DMS114 treated with DMSO at 0.1 percent for 48 hours (cell line): ENCODE results near the gene ETDC.
"Not testable (repeated sequence)": the region's sequence is repeated elsewhere in the genome, so short reads cannot be mapped to it uniquely, and the experiment has no call there.

ENCODE experiments used
- DNase-seq: peaks from one replicate; lab custom pipeline; 2025; ENCODE audit not compliant: unreplicated experiment; lab: John Stamatoyannopoulos, UW

The ETDC gene

DNA sequence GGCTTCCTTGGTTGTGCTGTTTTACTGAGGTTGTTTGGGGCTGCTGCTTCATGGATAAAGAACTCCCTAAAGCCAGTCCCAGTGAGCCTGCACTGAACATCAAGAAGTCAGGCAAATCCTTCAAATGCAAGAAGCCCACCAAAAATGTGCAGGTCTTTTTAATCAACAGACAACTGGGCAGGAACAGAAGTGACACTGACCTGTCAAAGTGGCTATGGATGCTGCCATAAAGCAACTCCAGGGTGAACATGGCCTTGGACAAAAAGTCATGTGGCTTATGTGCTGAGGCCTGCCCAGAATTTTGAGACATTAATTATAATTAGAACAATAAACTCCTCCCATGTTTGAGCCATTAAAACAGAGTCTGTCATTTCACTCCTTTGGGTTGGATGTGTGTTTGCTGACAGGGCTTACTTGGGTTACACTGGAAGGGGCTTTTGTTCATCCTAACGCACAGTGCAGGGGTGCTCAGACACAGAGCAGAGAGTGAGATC, at the start of gene ETDC:
Gene ETDC, plus strand, starts transcription at position 51 of the 494 bp plus-strand sequence. Its CDS starts 0 bp downstream, at position 51.
- DNase-seq = no peak

DNA sequence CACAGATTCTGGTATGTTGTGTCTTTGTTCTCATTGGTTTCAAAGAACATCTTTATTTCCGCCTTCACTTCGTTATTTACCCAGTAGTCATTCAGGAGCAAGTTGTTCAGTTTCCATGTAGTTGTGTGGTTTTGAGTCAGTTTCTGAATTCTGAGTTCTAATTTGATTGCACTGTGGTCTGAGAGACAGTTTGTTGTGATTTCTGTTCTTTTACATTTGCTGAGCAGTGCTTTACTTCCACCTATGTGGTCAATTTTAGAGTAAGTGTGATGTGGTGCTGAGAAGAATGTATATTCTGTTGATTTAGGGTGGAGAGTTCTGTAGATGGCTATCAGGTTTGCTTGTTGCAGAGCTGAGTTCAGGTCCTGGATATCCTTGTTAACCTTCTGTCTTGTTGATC, 48.3 kb upstream of the ETDC start:
- not testable (repeated sequence) for DNase-seq

DNA sequence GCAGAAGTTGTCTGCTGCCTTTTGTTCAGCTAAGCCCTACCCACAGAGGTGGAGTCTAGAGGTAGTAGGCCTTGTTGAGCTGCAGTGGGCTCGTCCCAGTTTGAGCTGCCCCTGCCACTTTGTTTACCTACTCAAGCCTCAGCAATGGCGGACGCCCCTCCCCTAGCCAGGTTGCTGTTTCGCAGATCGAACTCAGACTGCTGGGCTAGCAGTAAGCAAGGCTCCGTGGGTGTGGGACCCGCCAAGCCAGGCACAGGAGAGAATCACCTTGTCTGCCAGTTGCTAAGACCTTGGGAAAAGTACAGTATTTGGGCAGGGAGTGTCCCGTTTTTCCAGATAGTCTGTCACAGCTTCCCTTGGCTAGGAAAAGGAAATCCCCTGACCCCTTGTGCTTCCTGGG, 45.9 kb upstream of the ETDC start:
- not testable (repeated sequence) for DNase-seq

DNA sequence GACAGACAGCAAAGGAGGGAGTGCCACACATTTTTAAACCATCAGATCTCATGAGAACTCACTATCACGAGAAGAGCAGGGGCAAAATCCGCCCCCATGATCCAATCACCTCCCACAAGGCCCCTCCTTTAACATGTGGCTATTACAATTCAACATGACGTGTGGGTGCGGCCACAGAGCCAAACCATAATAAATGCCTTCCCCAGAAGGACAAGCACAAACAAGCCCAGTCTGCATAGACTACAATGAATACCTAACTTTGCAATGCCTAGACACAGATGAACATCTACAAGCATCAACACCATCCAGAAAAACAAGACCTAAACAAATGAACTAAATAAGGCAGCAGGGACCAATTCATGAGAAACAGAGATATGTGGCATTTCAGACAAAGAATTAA, 45.1 kb upstream of the ETDC start:
- DNase-seq = no peak

DNA sequence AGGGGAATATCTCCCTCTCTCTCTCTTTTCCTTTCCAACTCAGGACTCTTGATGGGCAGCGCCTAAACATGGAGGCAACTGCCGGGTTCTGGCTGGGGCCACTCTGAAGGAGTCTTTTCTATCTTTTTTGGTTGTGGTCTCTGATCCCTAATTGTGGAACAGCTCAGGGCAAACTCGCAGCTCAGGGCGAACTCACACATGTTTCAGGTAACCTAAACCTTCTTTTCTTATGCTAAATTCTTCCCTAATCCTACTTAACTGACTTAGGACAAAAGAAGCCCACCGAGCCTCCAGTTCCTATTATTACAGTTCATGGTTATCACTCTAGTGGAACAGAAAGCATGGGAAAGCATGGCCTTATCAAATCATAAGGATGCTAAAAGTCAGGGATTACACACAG, 36.1 kb upstream of the ETDC start:
- no peak for DNase-seq

DNA sequence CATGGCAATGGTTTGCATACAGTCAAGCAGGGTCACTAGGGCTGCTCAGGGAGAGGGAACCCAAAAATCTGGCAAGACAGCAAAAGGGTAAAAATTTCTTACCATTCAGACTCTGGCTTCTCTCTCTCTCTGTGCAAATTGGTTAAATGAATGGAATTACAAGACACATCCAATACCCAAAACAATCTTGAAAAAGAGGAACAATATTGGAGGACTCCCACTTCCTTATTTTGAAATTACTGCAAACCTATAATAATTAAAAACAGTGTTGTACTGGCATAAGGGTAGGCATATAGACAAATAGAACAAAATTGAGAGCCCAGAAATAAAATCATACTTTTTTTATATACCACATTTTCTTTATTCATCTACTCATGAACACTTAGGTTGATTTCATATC, 33.3 kb upstream of the ETDC start:
- DNase-seq = no peak

DNA sequence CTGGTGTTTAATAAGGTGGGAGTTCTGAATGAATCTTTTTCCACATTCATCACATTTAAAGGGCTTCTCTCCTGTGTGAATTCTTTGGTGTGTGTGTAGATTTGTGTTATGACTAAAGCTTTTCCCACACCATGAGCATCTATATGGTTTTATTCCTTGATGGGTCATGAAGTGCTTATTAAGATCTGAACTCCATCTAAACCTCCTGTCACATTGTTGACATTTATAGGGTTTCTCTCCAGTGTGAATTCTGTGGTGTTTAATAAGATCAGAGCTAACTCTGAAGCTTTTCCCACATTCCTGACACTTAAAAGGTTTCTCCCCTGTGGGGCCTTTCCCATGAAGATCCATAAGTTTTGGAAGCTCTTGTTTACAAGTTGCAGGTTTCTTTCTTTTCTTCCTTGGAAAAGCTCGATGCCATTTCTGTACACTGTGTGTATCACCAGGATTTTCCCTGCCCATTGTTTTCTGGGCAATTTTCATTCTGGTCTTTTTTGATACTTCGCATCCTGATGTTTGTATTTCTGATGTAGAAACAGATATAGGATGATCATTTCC, 21.9 kb upstream of the ETDC start:
- no peak for DNase-seq

DNA sequence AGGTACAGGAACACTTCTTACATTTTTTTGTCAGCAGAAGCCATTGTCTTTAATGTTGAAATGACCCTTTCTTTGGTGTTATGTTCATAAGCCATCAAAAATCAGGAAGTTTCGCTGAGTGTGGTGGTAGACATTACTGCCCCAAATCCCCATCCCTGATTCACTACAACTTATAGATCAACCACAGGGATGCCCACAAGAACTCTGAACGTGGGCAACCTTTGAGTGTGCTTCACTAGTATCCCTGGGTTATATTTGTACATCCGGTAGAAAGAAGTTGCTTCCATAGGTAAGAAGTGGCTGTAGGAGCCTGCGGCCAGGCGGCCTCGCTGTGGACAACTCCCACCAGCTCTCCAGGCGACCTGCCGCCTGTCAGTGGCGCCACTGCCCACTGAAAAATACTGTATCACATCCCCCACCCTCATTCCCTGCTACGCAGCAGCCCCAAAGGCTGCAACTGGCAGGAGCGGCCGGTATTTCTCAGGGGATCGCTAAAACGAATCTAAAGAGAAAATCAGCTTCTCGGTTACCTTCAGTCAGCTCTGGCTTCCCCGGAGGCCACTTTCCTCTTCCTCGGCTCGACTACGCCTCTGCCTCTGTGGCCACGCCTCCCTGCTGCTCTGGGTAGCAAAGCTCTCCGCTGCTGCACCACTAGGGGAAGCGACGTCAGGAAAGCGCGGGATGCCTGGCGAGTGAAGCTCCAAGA, 13.9 kb upstream of the ETDC start:
- DNase-seq = no peak

DNA sequence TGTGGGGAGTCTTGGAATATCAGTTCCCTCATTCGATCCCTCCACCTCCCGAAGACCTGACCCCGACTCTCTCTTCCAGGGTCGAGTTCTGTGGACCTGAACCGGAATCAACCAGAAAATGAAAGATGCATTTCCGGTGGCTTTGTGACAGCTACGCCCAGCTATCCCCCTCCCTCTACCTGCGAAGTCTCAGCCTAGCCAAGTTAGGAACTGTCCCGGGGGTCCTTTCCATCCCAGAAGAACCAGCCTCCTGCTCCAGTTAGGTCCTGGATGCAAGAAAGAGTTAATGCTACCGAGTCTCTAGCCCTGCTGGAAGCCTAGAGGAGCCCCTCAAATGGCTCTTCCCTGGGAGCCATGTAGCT, 13.4 kb upstream of the ETDC start:
- DNase-seq = no peak

DNA sequence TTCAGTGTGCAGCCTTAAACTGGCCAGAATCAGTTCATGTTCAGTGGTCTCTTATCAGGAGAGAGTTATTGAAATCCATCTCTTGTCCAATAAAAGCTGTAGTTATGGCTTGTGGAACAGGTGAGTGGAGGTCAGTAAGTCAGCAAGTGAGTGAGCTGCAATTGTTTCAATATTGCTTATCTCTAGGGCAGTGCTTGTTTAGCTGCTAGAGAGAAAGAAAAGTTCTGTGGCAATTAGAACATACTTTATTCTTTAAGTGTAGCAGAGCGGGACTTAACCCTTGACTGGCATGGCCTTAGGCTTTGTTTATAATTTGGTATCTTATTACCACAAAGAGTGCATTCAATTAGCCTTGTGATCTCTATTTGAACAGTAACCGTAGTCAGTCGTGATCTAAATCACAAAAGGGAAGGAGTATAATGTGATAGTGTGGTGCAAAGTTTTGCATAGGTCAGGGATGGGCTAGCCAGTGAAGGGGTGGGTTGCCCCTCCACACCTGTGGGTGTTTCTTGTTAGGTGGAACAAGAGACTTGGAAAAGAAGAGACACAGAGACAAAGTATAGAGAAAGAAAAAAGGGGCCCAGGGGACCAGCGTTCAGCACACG, 6.9 kb upstream of the ETDC start:
- no peak for DNase-seq

DNA sequence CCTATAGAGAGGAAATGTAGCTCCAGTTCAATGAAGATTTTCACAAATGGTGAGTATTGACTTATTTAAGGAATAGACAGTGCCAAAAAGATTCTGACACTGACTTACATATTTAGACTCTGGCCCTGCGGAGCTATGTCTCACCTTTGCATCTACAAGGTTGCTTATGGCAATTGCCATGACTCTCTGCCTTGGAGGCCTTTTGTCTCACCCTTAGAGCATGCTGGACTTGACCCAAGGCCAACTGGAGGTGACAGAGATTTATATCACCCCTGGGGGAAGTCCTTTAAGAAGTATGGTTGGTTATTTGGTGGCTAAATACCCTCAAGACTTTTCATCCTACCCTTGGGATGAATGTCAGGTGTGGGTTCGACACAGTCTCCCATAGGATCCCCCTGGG, 4.5 kb upstream of the ETDC start:
- DNase-seq = no peak

DNA sequence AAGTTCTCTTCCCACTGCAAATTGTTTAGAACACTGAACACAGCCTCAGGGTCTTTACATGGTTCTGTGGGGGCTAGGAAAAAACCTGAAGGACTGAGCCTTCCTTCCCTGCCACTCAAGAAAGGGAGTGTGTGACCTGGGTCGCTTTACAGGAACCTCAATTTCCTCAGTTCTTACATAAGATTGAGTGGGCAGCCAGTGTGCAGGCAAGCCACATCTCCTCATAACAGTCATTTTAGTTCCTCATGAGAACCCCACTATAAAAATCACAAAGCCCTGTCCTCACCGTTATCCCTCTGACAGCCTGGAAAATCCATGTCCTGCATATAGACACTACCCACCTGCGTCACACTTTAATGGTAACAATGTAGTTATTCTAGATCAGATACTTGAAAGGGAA, 2.1 kb upstream of the ETDC start:
- DNase-seq = no peak

DNA sequence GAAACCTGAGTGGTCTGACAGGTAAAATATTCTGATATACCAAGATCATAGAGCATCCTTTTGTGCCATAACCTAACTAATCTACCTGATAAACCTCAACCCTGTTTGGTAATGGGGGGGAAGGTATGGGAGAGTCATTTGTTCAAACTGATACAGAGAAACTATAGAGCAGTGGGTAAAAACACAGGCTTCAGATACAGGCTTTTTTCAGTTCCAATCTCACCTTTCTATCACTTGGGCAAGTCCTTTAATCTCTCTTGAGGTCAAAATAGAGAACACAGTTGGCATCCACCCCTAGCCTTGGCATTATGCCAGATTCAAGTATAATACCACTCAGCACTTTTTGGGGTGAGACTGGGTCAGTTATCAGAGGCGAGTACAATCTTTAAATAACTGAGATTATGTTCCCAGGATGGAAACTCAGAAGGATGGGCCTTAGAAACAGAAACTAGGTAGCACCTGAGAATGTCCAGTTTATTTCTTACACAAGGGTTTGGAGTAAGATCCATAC, 880 bp upstream of the ETDC start:
- DNase-seq = no peak

DNA sequence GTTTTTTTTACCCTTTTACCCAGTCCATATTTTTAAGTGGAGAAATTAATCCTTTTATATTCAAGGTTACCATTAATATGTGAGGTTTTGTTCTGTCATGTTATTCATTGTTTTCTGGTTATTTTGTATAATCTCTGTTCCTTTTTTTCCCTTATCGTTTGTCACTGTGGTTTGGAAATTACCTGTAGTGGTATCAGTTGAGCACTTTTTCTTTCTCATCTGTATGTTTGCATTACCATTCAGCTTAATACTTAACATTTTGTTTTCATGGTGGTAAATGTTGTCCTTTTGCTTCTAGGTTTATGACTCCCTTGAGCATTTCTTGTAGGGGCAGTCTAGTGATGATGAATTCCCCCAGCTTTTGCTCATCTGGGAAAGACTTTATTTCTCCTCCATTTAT, 6.6 kb downstream of the ETDC start:
- DNase-seq = no peak

DNA sequence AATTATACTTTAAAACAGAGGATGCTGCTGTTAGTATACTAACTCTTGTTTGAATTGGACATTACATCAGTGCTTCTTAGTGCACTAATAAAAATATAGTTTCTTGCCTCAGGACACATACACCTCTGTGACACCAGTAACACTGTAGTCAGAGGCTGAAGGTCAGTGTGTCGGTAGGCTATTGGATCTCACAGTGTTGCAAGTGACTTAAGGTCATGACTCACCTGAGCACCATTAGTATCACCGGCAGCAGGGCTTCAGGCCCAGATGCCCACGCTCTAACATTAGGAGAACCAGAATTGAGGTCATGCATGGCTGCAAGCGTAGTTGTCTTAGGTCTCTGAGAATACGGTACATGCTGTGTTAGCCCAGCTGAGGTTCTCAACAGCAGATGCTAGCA, 15.2 kb downstream of the ETDC start:
- DNase-seq = no peak

DNA sequence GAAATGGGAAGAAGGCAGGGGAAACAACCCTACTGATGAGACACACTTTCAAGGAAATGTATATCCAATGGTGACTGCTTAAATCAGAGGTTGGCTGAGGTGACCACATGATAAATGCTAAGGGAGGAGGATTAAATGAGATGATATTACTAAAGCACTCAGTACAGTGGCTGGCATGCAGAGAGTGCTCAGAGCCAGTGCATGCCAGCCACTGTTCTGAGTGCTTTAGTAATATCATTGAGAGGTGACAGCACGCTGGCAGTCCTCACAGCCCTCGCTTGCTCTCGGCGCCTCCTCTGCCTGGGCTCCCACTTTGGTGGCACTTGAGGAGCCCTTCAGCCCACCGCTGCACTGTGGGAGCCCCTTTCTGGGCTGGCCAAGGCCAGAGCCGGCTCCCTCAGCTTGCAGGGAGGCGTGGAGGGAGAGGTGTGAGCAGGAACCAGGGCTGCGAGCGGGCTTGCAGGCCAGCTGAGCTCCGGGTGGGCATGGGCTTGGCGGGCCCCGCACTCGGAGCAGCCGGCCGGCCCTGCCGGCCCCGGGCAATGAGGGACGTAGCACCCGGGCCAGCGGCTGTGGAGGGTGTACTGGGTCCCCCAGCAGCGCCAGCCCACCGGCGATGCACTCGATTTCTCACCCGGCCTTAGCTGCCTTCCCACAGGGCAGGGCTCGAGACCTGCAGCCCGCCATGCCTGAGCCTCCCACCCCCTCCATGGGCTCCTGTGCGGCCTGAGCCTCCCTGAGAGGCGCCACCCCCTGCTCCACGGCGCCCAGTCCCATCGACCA, 15.9 kb downstream of the ETDC start:
- not testable (repeated sequence) for DNase-seq

DNA sequence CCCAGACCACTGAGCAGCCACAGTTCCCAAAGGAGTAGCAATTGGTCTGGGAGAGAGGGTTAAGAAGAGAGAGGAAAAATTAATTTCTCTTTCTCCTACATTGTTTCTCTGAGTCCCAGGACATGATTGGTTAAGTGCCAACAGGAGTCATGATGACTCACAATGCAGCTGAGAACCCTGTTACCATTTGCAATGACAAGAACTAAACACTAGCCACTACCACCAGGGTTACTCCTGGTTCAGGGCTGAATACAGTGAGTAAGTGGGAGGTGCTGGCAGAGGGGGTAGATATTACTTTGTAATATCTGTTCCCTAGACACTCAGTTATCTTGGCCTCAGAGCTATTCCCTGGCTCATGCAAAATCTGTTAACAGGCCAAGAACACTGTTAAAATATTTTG, 18.0 kb downstream of the ETDC start:
- no peak for DNase-seq

DNA sequence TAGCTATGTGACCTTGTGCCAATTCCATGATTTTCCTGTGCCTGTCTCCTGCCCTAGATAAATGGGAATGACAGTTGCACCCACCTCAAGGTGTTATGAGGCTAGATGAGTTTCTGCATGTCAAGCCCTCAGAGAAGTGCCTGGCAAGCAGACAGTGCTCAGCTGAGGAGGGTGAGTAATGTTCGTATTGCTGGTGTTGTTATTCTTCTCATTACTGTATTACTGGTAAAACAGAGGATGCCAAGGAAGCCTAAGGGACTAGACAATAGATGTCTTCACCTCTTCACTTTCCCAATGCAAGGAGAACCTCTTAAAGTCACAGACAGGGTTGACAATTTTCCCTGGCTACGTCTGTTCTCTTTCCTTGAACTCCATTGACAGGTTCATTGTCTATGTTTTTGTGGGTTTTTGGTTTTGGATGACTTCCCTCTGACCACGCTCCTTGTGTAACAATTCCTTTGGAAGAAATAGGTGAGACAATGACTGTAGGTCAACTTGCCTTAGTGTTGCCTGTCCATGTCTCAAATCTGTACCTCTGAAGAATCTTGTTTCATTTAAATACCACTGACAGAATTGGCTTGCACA, 19.2 kb downstream of the ETDC start:
- DNase-seq = no peak

DNA sequence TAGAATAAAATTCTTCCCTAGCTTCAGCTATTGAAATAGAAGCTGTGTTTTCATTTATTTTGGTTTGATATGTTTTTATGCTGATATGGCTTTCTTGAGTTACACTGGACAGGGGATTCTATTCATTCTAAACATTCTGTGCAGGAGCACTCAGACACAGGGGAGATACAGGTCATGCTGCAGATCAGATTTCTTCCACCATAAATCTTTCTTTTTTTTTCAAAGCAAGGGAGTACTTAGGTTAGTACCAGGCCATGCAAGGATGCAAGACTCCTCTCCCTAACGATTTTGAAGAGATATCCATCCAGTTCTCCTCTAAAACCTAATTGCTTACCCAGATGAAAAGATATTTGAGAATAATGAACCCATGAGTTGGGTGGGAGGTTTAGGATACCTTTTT, 21.4 kb downstream of the ETDC start:
- DNase-seq = no peak

DNA sequence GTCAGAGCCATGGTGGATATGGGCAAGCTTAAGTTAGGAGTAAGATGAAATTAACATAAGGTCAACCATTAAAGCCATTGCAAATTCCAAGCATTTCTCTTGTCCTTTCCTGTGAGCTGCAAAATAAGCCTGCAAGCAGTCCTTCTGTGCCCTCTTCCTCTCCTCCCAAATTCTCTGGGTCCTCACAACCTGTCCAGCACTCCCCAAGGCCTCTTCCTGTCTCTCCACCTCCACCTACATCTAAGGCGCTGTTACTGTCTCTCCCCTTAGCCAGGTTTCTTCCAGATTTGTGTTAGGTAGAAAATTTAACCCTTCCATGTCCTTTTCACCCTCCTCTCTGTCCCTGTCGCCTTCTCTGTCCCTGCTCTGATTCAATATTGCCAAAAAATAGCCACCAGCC, 22.2 kb downstream of the ETDC start:
- DNase-seq = no peak

DNA sequence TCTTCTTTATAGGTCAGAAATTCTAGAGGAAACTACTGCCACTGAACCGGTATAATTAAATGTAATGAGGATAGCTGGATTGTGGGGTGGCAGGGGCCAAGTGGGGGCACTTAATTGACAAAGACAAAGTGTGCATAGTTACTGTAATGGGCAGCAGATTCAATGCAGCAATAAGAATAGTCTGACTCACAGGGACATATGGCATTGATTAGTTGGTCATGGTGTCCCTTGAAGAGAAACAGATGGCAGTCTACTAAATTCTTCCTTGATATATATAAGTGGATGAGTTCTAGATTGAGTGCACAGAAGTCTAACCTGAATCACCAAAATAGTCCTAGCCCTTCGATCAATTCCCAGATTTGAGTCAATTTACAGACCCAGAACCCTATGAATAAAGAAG, 31.6 kb downstream of the ETDC start:
- no peak for DNase-seq
